ENCODE measurements around the gene SPAG9.

The SPAG9 gene

GRCh38 chr17:51018541-51018940, 102.1 kb downstream of the SPAG9 start:
- Histone ChIP-seq H3K9ac (ENCODE audit: low read depth, low read length) (no peak overlapping the region), H3K4me1 (ENCODE audit: insufficient read depth, low read length) (no peaks in the 10 kb centered on the region; the same call in 1 of the 2 replicates), H3K36me3 (ENCODE audit: insufficient read depth, low read length) (peaks cover 11% of the 10 kb centered on the region), H3K9me3 (ENCODE audit: control insufficient read depth, insufficient read depth, low read length) (no peaks in the 10 kb centered on the region)

DNA sequence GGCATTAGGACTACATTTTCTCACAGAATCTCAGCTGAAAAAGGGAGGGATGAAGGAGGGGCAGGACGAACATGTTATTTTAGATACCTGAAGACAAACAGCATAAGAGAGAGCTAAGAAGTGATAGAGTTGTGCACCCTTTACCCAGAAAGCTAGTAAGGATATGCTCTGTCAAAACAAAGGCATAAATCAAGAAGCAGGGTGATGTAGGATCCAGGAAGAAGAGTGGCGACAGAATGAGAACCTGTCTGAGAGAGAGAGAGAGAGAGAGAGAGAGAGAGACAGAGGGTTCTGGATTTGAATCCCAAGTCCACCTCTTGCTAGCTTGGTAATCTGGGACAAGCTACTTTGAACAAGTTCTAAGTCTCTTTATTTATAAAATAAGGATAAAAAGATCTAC, 103.4 kb downstream of the SPAG9 start:
- no peaks in the 10 kb centered on the region for H3K9me3 ChIP-seq (ENCODE audit: control insufficient read depth, insufficient read depth, low read length)
- H3K4me1 ChIP-seq (ENCODE audit: insufficient read depth, low read length), result no peaks in the 10 kb centered on the region; the same call in 1 of the 2 replicates
- no peak overlapping the region for H3K9ac ChIP-seq (ENCODE audit: low read depth, low read length)
- peaks cover 11% of the 10 kb centered on the region for H3K36me3 ChIP-seq (ENCODE audit: insufficient read depth, low read length)

GRCh38 chr17:51016099-51016498, 104.6 kb downstream of the SPAG9 start:
- Histone ChIP-seq H3K9ac (ENCODE audit: low read depth, low read length) (no peak overlapping the region), H3K36me3 (ENCODE audit: insufficient read depth, low read length) (peaks cover 10% of the 10 kb centered on the region), H3K4me1 (ENCODE audit: insufficient read depth, low read length) (no peaks in the 10 kb centered on the region; the same call in 1 of the 2 replicates), H3K9me3 (ENCODE audit: control insufficient read depth, insufficient read depth, low read length) (no peaks in the 10 kb centered on the region)

DNA sequence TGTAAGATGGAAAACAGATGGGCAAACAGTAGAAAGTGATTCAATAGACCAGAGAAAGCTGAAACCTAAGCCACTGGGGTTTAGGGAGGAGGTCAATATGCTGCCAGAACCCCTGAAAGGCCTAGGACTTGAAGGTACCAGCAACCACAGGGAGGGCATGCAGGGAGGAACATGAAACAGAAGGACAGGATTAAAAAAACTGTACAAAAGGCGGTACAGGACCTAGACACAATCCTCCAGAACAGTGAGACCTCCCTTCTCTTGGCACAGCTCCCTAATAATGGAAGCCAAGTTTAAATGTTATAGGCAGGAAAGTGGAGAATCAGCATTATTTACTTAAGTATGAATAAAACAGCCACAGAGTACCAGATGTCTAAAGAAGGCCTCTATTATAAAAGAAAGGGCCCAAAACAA, 105.5 kb downstream of the SPAG9 start:
- Histone ChIP-seq H3K9ac (ENCODE audit: low read depth, low read length) (no peak overlapping the region), H3K4me1 (ENCODE audit: insufficient read depth, low read length) (no peaks in the 10 kb centered on the region; the same call in 1 of the 2 replicates), H3K36me3 (ENCODE audit: insufficient read depth, low read length) (peaks cover 8% of the 10 kb centered on the region; the same call in 1 of the 2 replicates), H3K9me3 (ENCODE audit: control insufficient read depth, insufficient read depth, low read length) (no peaks in the 10 kb centered on the region)

DNA sequence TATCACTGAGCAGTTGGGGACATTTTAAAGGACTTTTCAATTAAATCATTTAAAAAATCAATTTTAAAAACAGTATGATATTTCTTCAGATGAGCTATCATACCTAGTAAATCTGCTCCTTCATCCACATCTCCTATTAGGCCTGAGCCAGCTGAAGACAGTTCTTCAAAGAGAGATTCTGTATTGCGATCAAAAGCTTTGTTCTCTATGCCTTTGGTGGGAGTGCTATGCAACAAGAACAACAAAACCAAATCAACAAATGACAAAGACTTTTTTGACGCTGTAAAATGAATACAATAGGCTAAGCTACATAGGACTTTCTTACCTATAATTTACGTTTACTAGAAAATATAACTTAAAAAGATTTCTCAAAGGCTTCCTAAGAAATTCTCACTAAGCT, 106.5 kb downstream of the SPAG9 start:
- Histone ChIP-seq H3K36me3 (ENCODE audit: insufficient read depth, low read length) (peaks cover 11% of the 10 kb centered on the region; the same call in 1 of the 2 replicates), H3K9me3 (ENCODE audit: control insufficient read depth, insufficient read depth, low read length) (no peaks in the 10 kb centered on the region), H3K9ac (ENCODE audit: low read depth, low read length) (no peak overlapping the region), H3K4me1 (ENCODE audit: insufficient read depth, low read length) (no peaks in the 10 kb centered on the region; the same call in 1 of the 2 replicates)

DNA sequence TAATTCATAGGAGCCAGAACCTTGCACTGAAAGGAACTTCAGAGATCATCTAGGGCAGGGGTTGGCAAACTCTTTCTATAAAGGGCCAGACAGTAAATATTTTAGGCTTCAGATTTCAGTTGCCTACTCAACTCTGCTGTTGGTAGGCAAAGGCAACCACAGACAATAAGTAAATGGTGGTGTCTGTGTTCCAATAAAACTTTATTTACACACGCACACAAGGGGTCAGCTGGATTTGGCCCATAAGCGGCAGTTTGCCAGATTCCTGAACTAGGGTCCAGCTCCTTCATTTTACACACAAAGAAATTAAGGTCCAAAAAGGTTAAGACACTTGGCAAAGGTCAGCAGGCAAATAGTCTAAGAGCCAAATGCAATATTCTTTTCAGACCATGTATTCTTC, 107.3 kb downstream of the SPAG9 start:
- H3K9ac ChIP-seq (ENCODE audit: low read depth, low read length), result no peak overlapping the region
- no peaks in the 10 kb centered on the region for H3K9me3 ChIP-seq (ENCODE audit: control insufficient read depth, insufficient read depth, low read length)
- H3K4me1 ChIP-seq (ENCODE audit: insufficient read depth, low read length), result no peaks in the 10 kb centered on the region; the same call in 1 of the 2 replicates
- H3K36me3 ChIP-seq (ENCODE audit: insufficient read depth, low read length), result peaks cover 7% of the 10 kb centered on the region; the same call in 1 of the 2 replicates

- H3K9me3 ChIP-seq (ENCODE audit: control insufficient read depth, insufficient read depth, low read length), result no peaks in the 10 kb centered on the region
- H3K9ac ChIP-seq (ENCODE audit: low read depth, low read length), result no peak overlapping the region
- no peaks in the 10 kb centered on the region; the same call in 1 of the 2 replicates for H3K4me1 ChIP-seq (ENCODE audit: insufficient read depth, low read length)
- H3K36me3 ChIP-seq (ENCODE audit: insufficient read depth, low read length), result peaks cover 7% of the 10 kb centered on the region; the same call in 1 of the 2 replicates
These were observed 108.1 kb downstream of the SPAG9 start for GRCh38 chr17:51012538-51012937.

- no peaks in the 10 kb centered on the region for H3K4me1 ChIP-seq (ENCODE audit: insufficient read depth, low read length)
- no peaks in the 10 kb centered on the region for H3K9me3 ChIP-seq (ENCODE audit: control insufficient read depth, insufficient read depth, low read length)
- H3K36me3 ChIP-seq (ENCODE audit: insufficient read depth, low read length), result peaks cover 8% of the 10 kb centered on the region
- H3K9ac ChIP-seq (ENCODE audit: low read depth, low read length), result no peak overlapping the region
These were observed 110.4 kb downstream of the SPAG9 start for GRCh38 chr17:51010173-51010675.

GRCh38 chr17:51006601-51007000, 114.1 kb downstream of the SPAG9 start:
- H3K4me1 ChIP-seq (ENCODE audit: insufficient read depth, low read length), result no peaks in the 10 kb centered on the region
- H3K36me3 ChIP-seq (ENCODE audit: insufficient read depth, low read length), result peaks cover 8% of the 10 kb centered on the region
- H3K9ac ChIP-seq (ENCODE audit: low read depth, low read length), result no peak overlapping the region
- H3K9me3 ChIP-seq (ENCODE audit: control insufficient read depth, insufficient read depth, low read length), result no peaks in the 10 kb centered on the region

GRCh38 chr17:51005768-51006167, 114.9 kb downstream of the SPAG9 start:
- Histone ChIP-seq H3K4me1 (ENCODE audit: insufficient read depth, low read length) (no peaks in the 10 kb centered on the region), H3K36me3 (ENCODE audit: insufficient read depth, low read length) (peaks cover 8% of the 10 kb centered on the region)

DNA sequence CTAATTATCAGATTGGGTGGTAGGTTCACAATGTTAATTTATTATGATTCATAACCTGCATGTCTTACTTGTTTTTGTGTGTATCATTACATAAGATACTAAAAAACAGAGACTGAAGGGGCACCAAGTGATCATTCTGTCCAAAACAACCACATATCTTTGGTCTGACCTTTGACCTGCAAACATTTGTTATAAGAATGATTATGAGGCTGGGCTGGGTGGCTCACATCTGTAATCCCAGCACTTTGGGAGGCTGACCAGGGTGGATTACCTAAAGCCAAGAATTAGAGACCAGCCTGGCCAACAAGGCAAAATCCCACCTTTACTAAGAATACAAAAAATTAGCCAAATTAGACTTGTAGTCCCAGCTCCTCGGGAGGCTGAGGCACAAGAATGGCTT, 116.4 kb downstream of the SPAG9 start:
- peaks cover 12% of the 10 kb centered on the region for H3K36me3 ChIP-seq (ENCODE audit: insufficient read depth, low read length)
- no peak overlapping the region for H3K9ac ChIP-seq (ENCODE audit: low read depth, low read length)

More at GRCh38 chr17:51005768-51006167, 114.9 kb downstream of the SPAG9 start:
- Histone ChIP-seq H3K9me3 (ENCODE audit: control insufficient read depth, insufficient read depth, low read length) (no peaks in the 10 kb centered on the region), H3K9ac (ENCODE audit: low read depth, low read length) (no peak overlapping the region)

DNA sequence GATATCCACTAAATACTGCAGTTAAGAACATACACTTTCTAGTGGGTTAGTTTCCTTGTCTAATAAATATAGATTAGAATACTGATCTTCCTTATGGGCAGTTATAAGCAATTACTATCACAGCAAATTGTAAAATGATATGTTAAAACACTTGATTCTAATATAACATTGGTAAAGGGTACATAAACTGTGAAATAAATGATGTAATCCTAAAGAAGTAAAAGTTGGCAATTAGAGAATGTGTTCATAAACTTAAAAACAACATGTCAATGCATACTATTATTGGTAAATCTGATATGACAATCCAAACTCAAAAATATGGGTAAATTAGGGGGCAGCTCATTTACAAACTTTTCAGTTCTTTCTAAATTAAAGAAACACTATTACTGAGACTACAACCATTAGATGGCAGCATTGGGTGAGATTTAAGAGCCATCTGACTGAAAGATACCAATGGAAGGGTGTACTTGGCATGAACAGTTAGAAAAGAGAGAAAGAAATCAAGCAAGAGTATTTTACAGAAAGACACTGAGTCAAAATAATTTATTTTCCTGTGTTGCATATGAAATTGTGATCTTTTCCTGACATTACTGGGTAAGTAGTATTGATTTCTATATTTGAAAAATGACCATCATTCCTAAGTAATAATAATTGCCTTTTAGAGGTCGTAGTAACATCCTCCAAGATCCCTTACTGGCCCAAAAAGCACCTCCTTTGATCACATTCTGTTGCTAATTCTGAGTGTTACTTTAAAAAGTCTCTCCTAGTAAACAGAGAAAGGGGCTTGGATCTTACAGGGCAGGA, 119.6 kb downstream of the SPAG9 start:
- Histone ChIP-seq H3K4me1 (ENCODE audit: insufficient read depth, low read length) (no peaks in the 10 kb centered on the region), H3K9ac (ENCODE audit: low read depth, low read length) (no peak overlapping the region), H3K9me3 (ENCODE audit: control insufficient read depth, insufficient read depth, low read length) (no peaks in the 10 kb centered on the region), H3K36me3 (ENCODE audit: insufficient read depth, low read length) (peaks cover 26% of the 10 kb centered on the region)

More for the DNA sequence above, 116.4 kb downstream of the SPAG9 start:
- Histone ChIP-seq H3K9me3 (ENCODE audit: control insufficient read depth, insufficient read depth, low read length) (no peaks in the 10 kb centered on the region), H3K4me1 (ENCODE audit: insufficient read depth, low read length) (no peaks in the 10 kb centered on the region)

DNA sequence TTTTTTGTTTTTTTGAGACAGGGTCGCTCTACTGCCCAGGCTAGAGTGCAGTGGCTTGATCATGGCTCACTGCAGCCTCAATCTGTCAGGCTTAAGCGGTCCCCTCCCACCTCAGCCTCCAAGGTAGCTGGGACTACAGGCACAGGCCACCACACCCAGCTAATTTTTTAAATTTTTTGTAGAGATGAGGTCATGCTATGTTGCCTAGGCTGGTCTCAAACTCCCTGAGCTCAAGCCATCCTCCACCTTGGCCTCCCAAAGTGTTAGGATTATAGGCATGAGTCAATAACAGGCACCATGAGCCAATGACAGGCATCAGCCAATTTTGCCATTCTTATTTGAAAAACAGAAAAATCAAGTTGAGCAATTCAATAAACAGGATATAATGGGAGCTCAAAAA, 125.0 kb downstream of the SPAG9 start:
- Histone ChIP-seq H3K9ac (ENCODE audit: low read depth, low read length) (no peak overlapping the region), H3K9me3 (ENCODE audit: control insufficient read depth, insufficient read depth, low read length) (no peaks in the 10 kb centered on the region), H3K36me3 (ENCODE audit: insufficient read depth, low read length) (peaks cover 59% of the 10 kb centered on the region), H3K4me1 (ENCODE audit: insufficient read depth, low read length) (no peaks in the 10 kb centered on the region)

- Histone ChIP-seq H3K36me3 (ENCODE audit: insufficient read depth, low read length) (peaks cover 64% of the 10 kb centered on the region), H3K9ac (ENCODE audit: low read depth, low read length) (no peak overlapping the region), H3K4me1 (ENCODE audit: insufficient read depth, low read length) (no peaks in the 10 kb centered on the region), H3K9me3 (ENCODE audit: control insufficient read depth, insufficient read depth, low read length) (no peaks in the 10 kb centered on the region)
These were observed 127.1 kb downstream of the SPAG9 start for GRCh38 chr17:50993544-50993943.

DNA sequence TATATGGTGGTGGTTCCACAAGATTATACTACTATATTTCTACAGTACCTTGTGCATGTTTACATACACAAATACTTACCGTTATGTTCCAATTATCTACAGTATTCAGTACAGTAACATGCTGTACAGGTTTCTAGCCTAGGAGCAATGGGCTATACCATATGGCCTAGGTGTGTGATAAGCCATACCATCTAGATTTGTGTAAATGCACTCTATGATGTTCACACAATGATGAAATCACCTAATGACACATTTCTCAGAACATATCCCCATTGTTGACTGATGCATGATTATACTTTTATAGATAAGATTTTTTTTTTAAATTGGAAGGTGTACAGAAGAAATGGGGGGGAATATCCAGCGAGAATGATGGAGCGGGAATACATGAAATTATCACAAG, 131.5 kb downstream of the SPAG9 start:
- H3K36me3 ChIP-seq (ENCODE audit: insufficient read depth, low read length), result peaks cover 49% of the 10 kb centered on the region

More for the DNA sequence above, 131.5 kb downstream of the SPAG9 start:
- Histone ChIP-seq H3K9me3 (ENCODE audit: control insufficient read depth, insufficient read depth, low read length) (no peaks in the 10 kb centered on the region), H3K9ac (ENCODE audit: low read depth, low read length) (no peak overlapping the region), H3K4me1 (ENCODE audit: insufficient read depth, low read length) (no peaks in the 10 kb centered on the region)

Measured in ES-I3 (cell line).